Mammary epithelial cell (primary cell): Measurements from ENCODE around the gene RFNG.

Experiments used
- CTCF ChIP-seq, 2 donors: IDR thresholded peaks in 1 of 2; conservative IDR thresholded peaks in 1 of 2; 2 replicates each; pipeline ENCODE4 v1.5.1; 2011 to 2012; ENCODE audit warnings: inconsistent platforms in 2 of 2, low read length in 2 of 2, mild to moderate bottlenecking in 2 of 2, control low read depth in 1 of 2, low read depth in 1 of 2; ENCODE audit not compliant: insufficient read depth in 1 of 2; ENCODE audit errors: extremely low read depth in 1 of 2
- EZH2 ChIP-seq: IDR thresholded peaks from 2 replicates; pipeline ENCODE4 v1.6.1; 2012; ENCODE audit warnings: low read length, inconsistent platforms, borderline replicate concordance

GRCh38 chr17:82029391-82029790 is 22.2 kb downstream of the RFNG start:
- TF ChIP-seq EZH2 (no peak), CTCF (conservative IDR thresholded peaks at IDR 0.05 in 1 of 2, IDR thresholded peaks at IDR 0.05 in 1 of 2; ENCODE audit: extremely low read depth in 1 of 2, insufficient read depth in 1 of 2, low read depth in 1 of 2, low read length in 2 of 2) (no peak)
